Measurements from ENCODE around the gene TFDP3.

TFDP3 gene

GRCh38 chrX:133185119-133185518 is 33.0 kb downstream of the TFDP3 start:
- DNase-seq: no peak

DNA sequence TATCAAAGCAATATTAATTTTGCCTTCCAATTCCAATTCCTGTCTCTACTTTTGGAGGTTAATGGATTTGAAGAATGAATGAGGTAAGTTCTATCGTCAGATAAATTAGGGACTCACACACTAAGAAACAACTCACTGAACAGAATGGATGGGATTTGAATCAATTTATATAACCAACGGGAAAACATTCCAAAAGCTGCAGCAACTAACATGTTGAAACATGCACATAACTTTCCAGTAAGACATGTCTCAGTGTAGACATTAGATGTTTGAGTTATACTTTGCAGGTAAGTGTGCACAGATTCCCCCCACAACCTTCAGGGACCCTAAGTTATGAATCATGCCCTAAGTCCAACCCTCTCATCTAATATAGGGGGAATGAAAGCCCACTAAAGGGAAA is 34.3 kb downstream of the TFDP3 start:
- DNase-seq: no peak

GRCh38 chrX:133179500-133179899 is 38.7 kb downstream of the TFDP3 start:
- DNase-seq: no peak

GRCh38 chrX:133177202-133177601 is 41.0 kb downstream of the TFDP3 start:
- no peak for DNase-seq

- DNase-seq: no peak
Observed at GRCh38 chrX:133175605-133176004, 42.5 kb downstream of the TFDP3 start.

- DNase-seq: no peak
Observed at GRCh38 chrX:133175162-133175561, 43.0 kb downstream of the TFDP3 start.

DNA sequence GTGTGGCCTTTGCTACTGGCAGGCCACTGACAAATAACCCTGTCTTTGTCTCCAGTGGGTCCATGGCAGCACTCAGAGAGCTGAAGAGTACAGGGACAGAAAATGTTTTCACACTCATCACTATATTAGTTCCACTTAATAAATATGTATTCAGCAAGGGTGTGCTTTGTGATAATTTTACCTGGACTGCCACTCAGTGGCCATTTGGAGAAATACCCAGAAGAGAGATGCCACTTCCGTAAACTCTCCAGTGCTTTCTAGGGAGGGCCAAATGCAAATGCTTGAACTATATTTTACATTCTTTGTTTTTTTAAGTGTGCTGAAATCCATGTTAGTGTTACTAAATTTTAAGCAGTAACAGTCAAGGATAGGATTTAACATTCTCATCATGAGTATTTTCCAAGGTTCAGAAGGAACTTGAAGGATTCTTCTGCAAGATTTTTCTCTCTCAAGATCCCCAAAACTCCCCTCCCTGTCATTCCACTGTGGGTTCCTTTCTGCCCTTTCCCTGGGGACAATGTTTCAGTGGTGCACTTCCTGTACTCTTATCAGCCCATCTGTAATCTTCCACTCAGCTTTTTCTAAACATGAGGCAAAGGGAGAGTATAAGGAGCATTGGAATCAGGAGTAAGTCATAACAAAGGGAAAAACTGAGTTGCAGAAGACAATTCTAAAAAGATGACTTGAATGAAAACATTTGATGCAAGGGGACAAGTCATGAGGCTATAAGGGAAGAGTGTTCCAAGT is 46.0 kb downstream of the TFDP3 start:
- no peak for DNase-seq

Measured in NCI-H187 treated with DMSO at 0.1 percent for 48 hours (cell line).